HepG2 (cell line): Measurements from ENCODE around the gene ZNF581. TPM values are rescaled to one million over a fixed set of nuclear protein-coding genes. Genes with fewer than 3 reads are reported as not detected.

Experiments
- AHDC1 ChIP-seq: sonication (generic); formaldehyde crosslinking; IDR thresholded peaks from 2 replicates; pipeline ENCODE4 v1.5.1; 2020; ENCODE audit warnings: mild to moderate bottlenecking, missing genetic modification reagents, borderline replicate concordance
- ARID4A ChIP-seq: sonication (generic); formaldehyde crosslinking; IDR thresholded peaks from 2 replicates; pipeline ENCODE4 v1.5.0; 2020; ENCODE audit warnings: mild to moderate bottlenecking, missing genetic modification reagents, borderline replicate concordance
- HNF4A ChIP-seq: sonication (generic); formaldehyde crosslinking; IDR thresholded peaks from 2 replicates; pipeline ENCODE4 v1.4.0; 2020; ENCODE audit warnings: missing genetic modification reagents
- HNRNPUL1 ChIP-seq: fragments of 200-400 bp; formaldehyde crosslinking; IDR thresholded peaks from 2 replicates; pipeline ENCODE4 v1.6.1; 2017; ENCODE audit warnings: low read depth, mild to moderate bottlenecking, low read length, moderate library complexity
- HOXD1 ChIP-seq: sonication (generic); formaldehyde crosslinking; IDR thresholded peaks from 2 replicates; pipeline ENCODE4 v1.5.0; 2020; ENCODE audit warnings: missing genetic modification reagents
- KAT7 ChIP-seq: IDR thresholded peaks from 2 replicates; pipeline ENCODE4 v1.6.1; 2018; ENCODE audit warnings: borderline replicate concordance, missing compliant biosample characterization
- LCORL ChIP-seq, 2 experiments: fragments of 450-650 bp in 1 of 2; sonication (generic) in 1 of 2; formaldehyde crosslinking in 1 of 2; IDR thresholded peaks; 2 replicates each; pipeline versions ENCODE4 v1.5.0 to v1.6.1; 2017 to 2020; ENCODE audit warnings: antibody characterized with exemption in 1 of 2, missing genetic modification reagents in 1 of 2
- MXI1 ChIP-seq: IDR thresholded peaks from 3 replicates; pipeline ENCODE4 v1.6.1; 2012; ENCODE audit warnings: low read depth, low read length, inconsistent platforms, borderline replicate concordance
- RBM22 ChIP-seq: fragments of 200-400 bp; formaldehyde crosslinking; optimal IDR thresholded peaks from 2 replicates; pipeline ENCODE3; 2017; ENCODE audit warnings: mild to moderate bottlenecking, low read length, moderate library complexity
- REXO4 ChIP-seq: sonication (generic); formaldehyde crosslinking; IDR thresholded peaks from 2 replicates; pipeline ENCODE4 v1.8.0; 2022; ENCODE audit warnings: missing genetic modification reagents, mild to moderate bottlenecking, borderline replicate concordance
- ZBTB44 ChIP-seq: sonication (generic); formaldehyde crosslinking; IDR thresholded peaks from 2 replicates; pipeline ENCODE4 v1.4.0; 2020; ENCODE audit warnings: missing genetic modification reagents
- ZMYM4 ChIP-seq: sonication (generic); formaldehyde crosslinking; IDR thresholded peaks from 2 replicates; pipeline ENCODE4 v1.8.1; 2023; ENCODE audit warnings: mild to moderate bottlenecking, missing genetic modification reagents
- ZNF180 ChIP-seq: sonication (generic); formaldehyde crosslinking; IDR thresholded peaks from 2 replicates; pipeline ENCODE4 v1.4.0; 2020; ENCODE audit warnings: low read depth, missing genetic modification reagents, borderline replicate concordance
- ZNF580 ChIP-seq: IDR thresholded peaks from 2 replicates; pipeline ENCODE4 v1.6.1; 2016; ENCODE audit warnings: low read depth, borderline replicate concordance
- ZNF737 ChIP-seq: sonication (generic); formaldehyde crosslinking; IDR thresholded peaks from 2 replicates; pipeline ENCODE4 v1.5.0; 2020; ENCODE audit warnings: missing genetic modification reagents, mild to moderate bottlenecking, borderline replicate concordance
- ZSCAN9 ChIP-seq: IDR thresholded peaks from 2 replicates; pipeline ENCODE4 v1.6.1; 2016; ENCODE audit warnings: borderline replicate concordance
- polyA plus RNA-seq, 8 experiments: library from polyadenylated mRNA; depleted of rRNA in 3 of 8; stranded (reverse) in 7 of 8; unstranded in 1 of 8; fragments of >200 nt; fragmentation: Illumina TruSeq in 4 of 8; extraction: Trizol in 4 of 8; gene quantifications; 2 replicates each; pipeline versions ENCODE4 v1.2.1 to v1.2.3, GENCODE V29; 2011 to 2016; ENCODE audit warnings: low read depth in 4 of 8, missing spikeins in 1 of 8, mixed read lengths in 1 of 8; ENCODE audit not compliant: insufficient read depth in 1 of 8
- total RNA-seq, 5 experiments: library from RNA; depleted of rRNA; stranded (reverse); fragments of >200 nt; fragmentation: Illumina TruSeq; extraction: Trizol; gene quantifications; 2 replicates each; pipeline ENCODE4 v1.2.3, GENCODE V29; 2016; ENCODE audit warnings: low read depth in 1 of 5

ZNF581 gene
- total and polyA plus RNA-seq, 2 of the 13 experiments (the other 11 are each of a cell fraction or from before 2014, with no cell fraction given): 19.6 to 49.5 TPM

- TF ChIP-seq RBM22: peak; percentile 14
- TF ChIP-seq REXO4 (CRISPR knock-in tag): no peak
- 0 out of 2 replicates have a peak, but pooled peaks have one; percentile 9 for TF ChIP-seq HNF4A (CRISPR knock-in tag)
- TF ChIP-seq HOXD1 (CRISPR knock-in tag): peak; percentile 68; the same call in 1 of the 2 replicates
- TF ChIP-seq MXI1: 0 out of 3 replicates have a peak, but pooled peaks have one; percentile 46
- peak; percentile 13; the same call in 1 of the 2 replicates for TF ChIP-seq ZNF580
- TF ChIP-seq HNRNPUL1: no peak
- TF ChIP-seq ZMYM4 (CRISPR knock-in tag): no peak
- no peak; the same call in 1 of the 2 replicates for TF ChIP-seq ARID4A (CRISPR knock-in tag)
- peak; percentile 41; the same call in 1 of the 2 replicates for TF ChIP-seq AHDC1 (CRISPR knock-in tag)
- no peak for TF ChIP-seq ZBTB44 (CRISPR knock-in tag)
- TF ChIP-seq LCORL (IDR thresholded peaks at IDR 0.05): no peak
- TF ChIP-seq LCORL (CRISPR knock-in tag; IDR thresholded peaks at IDR 0.05): peak; percentile 15; the same call in 1 of the 2 replicates
- no peak for TF ChIP-seq ZSCAN9 (CRISPR knock-in tag)
- TF ChIP-seq ZNF737 (CRISPR knock-in tag): peak; percentile 49; the same call in 1 of the 2 replicates
- peak; percentile 48; the same call in 1 of the 2 replicates for TF ChIP-seq ZNF180
- peak; percentile 8; the same call in 1 of the 2 replicates for TF ChIP-seq KAT7
Measured at GRCh38 chr19:55640577-55641425, 2.6 kb upstream of the ZNF581 start, which contains the start of gene ZNF580 (continued).
